IPS-15b (cell line): ENCODE data around the gene GSDME.
"Not testable (repeated sequence)": the region's sequence is repeated elsewhere in the genome, so short reads cannot be mapped to it uniquely, and the experiment has no call there.

Experiments
- H3K27me3 ChIP-seq: one replicate; pipeline ENCODE4 v1.6.1; 2013; ENCODE audit warnings: low read length; ENCODE audit not compliant: control insufficient read depth, insufficient read depth
- H3K36me3 ChIP-seq: one replicate; pipeline ENCODE4 v1.6.1; 2013; ENCODE audit warnings: low read length; ENCODE audit not compliant: control insufficient read depth, insufficient read depth
- H3K4me1 ChIP-seq: one replicate; pipeline ENCODE4 v1.6.1; 2013; ENCODE audit warnings: mild to moderate bottlenecking, low read length; ENCODE audit not compliant: control insufficient read depth, insufficient read depth
- H3K4me3 ChIP-seq: one replicate; pipeline ENCODE4 v1.5.1; 2013; ENCODE audit warnings: low read depth, low read length
- H3K9ac ChIP-seq: one replicate; pipeline ENCODE4 v1.6.1; 2013; ENCODE audit warnings: low read depth, mild to moderate bottlenecking, low read length
- H3K9me3 ChIP-seq: one replicate; pipeline ENCODE4 v1.6.1; 2013; ENCODE audit warnings: mild to moderate bottlenecking, low read length; ENCODE audit not compliant: control insufficient read depth, insufficient read depth

Gene GSDME

DNA sequence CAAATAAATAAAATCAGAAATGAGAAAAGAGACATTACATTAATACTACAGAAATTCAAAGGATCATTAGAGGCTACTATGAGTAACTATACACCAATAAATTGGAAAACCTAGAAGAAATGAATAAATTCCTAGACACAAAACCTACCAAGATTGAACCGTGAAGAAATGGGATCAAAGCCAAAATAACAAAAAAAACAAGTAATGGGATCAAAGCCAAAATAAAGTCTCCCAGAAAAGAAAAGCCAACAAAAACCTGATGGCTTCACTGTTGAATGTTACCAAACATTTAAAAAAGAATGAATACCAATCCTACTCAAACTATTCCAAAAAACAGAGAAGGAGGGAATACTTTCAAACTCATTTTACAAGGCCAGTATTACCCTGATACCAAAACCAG lies 20.0 kb downstream of the GSDME start:
- Histone ChIP-seq H3K4me3 (no peak overlapping the region), H3K4me1 (peaks cover 2% of the 10 kb centered on the region), H3K9ac (no peak overlapping the region), H3K36me3 (no peaks in the 10 kb centered on the region), H3K9me3 (no peaks in the 10 kb centered on the region), H3K27me3 (no peaks in the 10 kb centered on the region)

GRCh38 chr7:24735594-24735993 lies 21.7 kb downstream of the GSDME start:
- not testable (repeated sequence) for H3K9ac ChIP-seq, H3K4me1 ChIP-seq, H3K27me3 ChIP-seq, H3K4me3 ChIP-seq, H3K9me3 ChIP-seq, H3K36me3 ChIP-seq

DNA sequence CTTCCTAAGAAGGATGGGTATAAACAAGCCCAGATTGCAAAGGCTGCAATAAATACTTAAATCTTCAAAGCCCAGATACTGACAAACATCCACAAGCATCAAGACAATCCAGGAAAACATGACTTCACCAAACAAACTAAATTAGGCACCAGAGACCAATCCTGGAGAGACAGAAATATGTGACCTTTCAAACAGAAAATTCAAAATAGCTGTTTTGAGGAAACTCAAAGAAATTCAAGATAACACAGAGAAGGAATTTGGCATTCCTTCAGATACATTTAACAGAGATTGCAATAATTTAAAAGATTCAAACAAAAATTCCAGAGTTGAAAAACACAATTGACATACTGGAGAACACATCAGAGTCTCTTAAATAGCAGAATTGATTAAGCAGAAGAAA lies 23.0 kb downstream of the GSDME start:
- Histone ChIP-seq H3K9ac (no peak overlapping the region), H3K36me3 (no peaks in the 10 kb centered on the region), H3K9me3 (no peaks in the 10 kb centered on the region), H3K4me3 (no peak overlapping the region), H3K4me1 (peaks cover 2% of the 10 kb centered on the region), H3K27me3 (no peaks in the 10 kb centered on the region)

- Histone ChIP-seq H3K27me3 (no peaks in the 10 kb centered on the region), H3K4me1 (peaks cover 2% of the 10 kb centered on the region), H3K9ac (no peak overlapping the region), H3K4me3 (no peak overlapping the region), H3K9me3 (no peaks in the 10 kb centered on the region), H3K36me3 (no peaks in the 10 kb centered on the region)
Observed at GRCh38 chr7:24733414-24734060, 23.7 kb downstream of the GSDME start.

DNA sequence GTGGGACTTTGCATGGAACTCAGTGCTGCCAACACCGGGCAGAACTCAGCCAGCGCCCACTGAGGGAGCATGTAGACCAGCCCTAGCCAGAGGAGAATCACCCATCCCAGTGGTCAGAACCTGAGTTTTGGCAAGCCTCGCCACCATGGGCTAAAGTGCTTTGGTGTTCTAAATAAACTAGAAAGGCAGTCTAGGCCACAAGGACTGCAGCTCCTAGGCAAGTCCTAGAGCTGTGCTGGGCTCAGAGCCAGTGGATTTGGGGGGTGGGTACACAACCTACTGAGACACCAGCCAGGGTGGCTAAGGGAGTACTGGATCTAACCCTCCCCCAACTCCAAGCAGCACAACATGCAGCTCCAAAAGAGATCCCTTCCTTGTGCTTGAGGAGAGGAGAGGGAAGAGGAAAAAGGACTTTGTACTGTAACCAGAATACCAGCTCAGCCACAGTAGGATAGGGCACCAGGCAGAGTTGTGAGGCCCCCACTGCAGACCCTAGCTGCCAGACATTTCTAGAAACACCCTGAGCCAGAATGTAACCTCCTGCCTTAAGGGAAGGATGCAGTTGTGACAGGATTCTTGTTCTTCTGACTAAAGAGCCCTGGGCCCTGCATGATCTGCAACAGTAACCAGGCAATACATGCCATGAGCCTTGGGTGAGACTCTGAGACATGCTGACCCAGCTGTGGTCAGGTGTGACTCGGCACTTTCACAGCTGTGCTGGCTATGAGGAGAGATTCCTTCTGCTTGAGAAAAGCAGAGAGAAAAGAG lies 24.4 kb downstream of the GSDME start:
- peaks cover 2% of the 10 kb centered on the region for H3K4me1 ChIP-seq
- H3K36me3 ChIP-seq: no peaks in the 10 kb centered on the region
- no peaks in the 10 kb centered on the region for H3K27me3 ChIP-seq
- H3K9ac ChIP-seq: no peak overlapping the region
- H3K9me3 ChIP-seq: no peaks in the 10 kb centered on the region
- H3K4me3 ChIP-seq: no peak overlapping the region

DNA sequence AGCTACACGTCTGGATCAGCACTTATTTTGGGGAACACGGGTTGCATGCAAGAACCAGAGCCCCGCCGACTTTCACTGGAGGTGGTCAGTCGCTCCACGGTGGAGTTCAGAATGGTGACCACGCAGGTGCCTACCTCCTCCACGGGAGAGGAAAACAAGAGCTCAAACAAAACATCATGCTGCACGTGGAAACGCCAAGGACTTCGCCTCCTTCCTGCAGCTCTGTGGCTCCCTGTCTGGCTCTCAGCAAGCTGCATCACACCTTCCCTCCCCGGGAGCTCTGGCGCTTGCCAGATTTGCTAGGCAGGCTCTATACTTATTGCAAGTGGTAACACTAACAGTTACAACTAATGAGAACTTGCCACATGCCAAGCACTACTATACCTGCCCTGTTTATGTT lies 26.0 kb downstream of the GSDME start:
- Histone ChIP-seq H3K36me3 (no peaks in the 10 kb centered on the region), H3K9me3 (no peaks in the 10 kb centered on the region), H3K9ac (no peak overlapping the region), H3K27me3 (no peaks in the 10 kb centered on the region), H3K4me3 (no peak overlapping the region), H3K4me1 (peaks cover 7% of the 10 kb centered on the region)

- H3K9me3 ChIP-seq: no peaks in the 10 kb centered on the region
- no peaks in the 10 kb centered on the region for H3K36me3 ChIP-seq
- H3K27me3 ChIP-seq: no peaks in the 10 kb centered on the region
- no peak overlapping the region for H3K4me3 ChIP-seq
- peaks cover 15% of the 10 kb centered on the region for H3K4me1 ChIP-seq
- no peak overlapping the region for H3K9ac ChIP-seq
Observed at GRCh38 chr7:24730018-24730369, 27.3 kb downstream of the GSDME start.

DNA sequence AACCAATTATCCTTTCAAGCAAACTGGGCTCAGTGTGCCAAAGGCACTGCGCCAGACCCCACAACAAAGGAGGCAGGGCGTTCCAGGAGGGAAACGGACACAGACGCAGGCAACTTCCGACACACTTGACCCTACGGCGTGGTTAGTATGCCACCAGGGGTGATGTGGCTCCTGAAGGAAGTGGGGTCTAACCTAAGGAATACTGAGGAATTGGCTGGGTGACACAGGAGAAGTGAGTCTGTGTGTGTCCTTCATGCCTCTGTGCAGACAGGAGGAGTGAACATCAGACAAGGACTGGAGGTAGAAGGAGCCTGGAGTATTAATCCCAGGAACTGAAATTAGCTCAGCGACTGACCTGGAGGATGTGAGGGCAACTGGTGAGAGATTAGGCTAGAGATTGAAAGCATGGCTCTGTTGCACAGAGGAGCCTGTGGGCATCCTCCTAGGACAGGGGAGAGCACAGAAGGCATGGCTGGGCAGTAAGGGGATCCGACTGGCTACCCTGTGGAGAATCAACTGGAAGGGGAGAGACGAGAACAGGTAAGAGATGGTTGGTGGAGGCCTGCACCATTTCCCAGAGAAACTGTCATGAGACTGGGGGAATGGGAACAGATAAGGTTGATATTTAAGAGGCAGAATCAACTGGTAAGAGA lies 27.8 kb downstream of the GSDME start:
- H3K36me3 ChIP-seq: no peaks in the 10 kb centered on the region
- H3K4me1 ChIP-seq: peaks cover 19% of the 10 kb centered on the region
- no peak overlapping the region for H3K4me3 ChIP-seq
- H3K27me3 ChIP-seq: no peaks in the 10 kb centered on the region
- H3K9me3 ChIP-seq: no peaks in the 10 kb centered on the region
- no peak overlapping the region for H3K9ac ChIP-seq

- Histone ChIP-seq H3K9me3 (no peaks in the 10 kb centered on the region), H3K9ac (no peak overlapping the region), H3K4me1 (peaks cover 19% of the 10 kb centered on the region), H3K36me3 (no peaks in the 10 kb centered on the region), H3K4me3 (no peak overlapping the region), H3K27me3 (no peaks in the 10 kb centered on the region)
Observed at GRCh38 chr7:24728503-24729364, 28.5 kb downstream of the GSDME start.

- H3K4me1 ChIP-seq: peaks cover 17% of the 10 kb centered on the region
- no peaks in the 10 kb centered on the region for H3K27me3 ChIP-seq
- H3K9me3 ChIP-seq: no peaks in the 10 kb centered on the region
- H3K4me3 ChIP-seq: no peak overlapping the region
- no peaks in the 10 kb centered on the region for H3K36me3 ChIP-seq
- no peak overlapping the region for H3K9ac ChIP-seq
Observed at GRCh38 chr7:24728121-24728500, 29.2 kb downstream of the GSDME start.

GRCh38 chr7:24727154-24728120 lies 29.8 kb downstream of the GSDME start:
- no peaks in the 10 kb centered on the region for H3K27me3 ChIP-seq
- no peak overlapping the region for H3K4me3 ChIP-seq
- H3K36me3 ChIP-seq: no peaks in the 10 kb centered on the region
- peaks cover 18% of the 10 kb centered on the region for H3K4me1 ChIP-seq
- H3K9ac ChIP-seq: no peak overlapping the region
- no peaks in the 10 kb centered on the region for H3K9me3 ChIP-seq
